SK-MEL-5 (cell line): ENCODE results near the gene C4B. TPM values are rescaled to one million over a fixed set of nuclear protein-coding genes. Genes with fewer than 3 reads are reported as not detected.
"Not testable (repeated sequence)": the region's sequence is repeated elsewhere in the genome, so short reads cannot be mapped to it uniquely, and the experiment has no call there.

Experiments used
- DNase-seq: peaks from one replicate; pipeline ENCODE4 v3.0.0-alpha.2; 2016; ENCODE audit warnings: low read depth, low spot score
- in situ Hi-C: cut with HindIII; loops from 2 replicates; pipeline ENCODE4 v1.10.0; 2016; ENCODE audit warnings: low sequenced_read_pairs, high pct_unique_total_duplicates, low pct_unique_long_range_greater_than_20kb
- total RNA-seq: library from RNA; depleted of rRNA; stranded (reverse); fragments of >200 nt; shearing (Covaris generic); gene quantifications from 2 replicates; pipeline ENCODE4 v1.2.3, GENCODE V29; 2014

C4B gene
- total RNA-seq, 1 experiment from 2014 or later, result 0.45 TPM

DNA sequence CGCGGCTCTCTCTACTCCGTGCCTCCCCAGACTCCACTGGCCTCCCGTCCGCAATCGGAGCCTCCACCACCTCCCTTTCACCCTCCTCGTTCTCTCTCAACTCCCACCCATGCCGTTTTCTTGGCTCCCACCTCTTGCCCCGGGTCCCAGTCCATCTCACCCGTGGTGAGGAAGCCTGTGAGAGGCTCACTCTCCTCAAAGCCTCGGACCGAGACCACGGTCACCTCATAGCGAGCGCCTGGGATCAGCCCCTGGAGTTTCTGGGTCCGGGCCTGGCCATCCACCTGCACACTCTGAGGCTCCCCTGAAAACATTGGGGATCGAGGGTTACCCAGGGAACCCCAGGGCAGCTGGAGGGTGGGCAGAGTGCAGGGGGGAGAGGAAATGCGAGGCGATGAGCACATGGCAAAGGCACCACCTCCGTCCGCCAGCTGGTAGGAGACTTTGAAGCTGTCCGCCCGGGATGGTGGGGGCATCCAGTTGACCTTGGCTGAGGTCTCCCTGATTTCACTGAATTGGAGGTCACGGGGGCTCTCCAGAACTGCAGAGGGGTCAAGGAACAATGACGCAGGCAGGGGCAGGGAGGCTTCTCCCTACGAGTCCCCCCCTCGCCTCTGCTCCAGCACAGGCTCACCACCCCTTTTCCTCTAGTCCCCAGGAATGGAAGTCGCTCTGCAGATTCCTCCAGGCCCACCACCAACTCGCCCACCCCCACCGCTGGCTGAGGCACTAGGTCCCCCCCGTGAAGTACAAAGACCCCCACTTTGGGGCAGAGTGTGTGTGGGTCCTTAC, 29.2 kb downstream of the C4B start:
- in situ Hi-C loops, DNase-seq: not testable (repeated sequence)

DNA sequence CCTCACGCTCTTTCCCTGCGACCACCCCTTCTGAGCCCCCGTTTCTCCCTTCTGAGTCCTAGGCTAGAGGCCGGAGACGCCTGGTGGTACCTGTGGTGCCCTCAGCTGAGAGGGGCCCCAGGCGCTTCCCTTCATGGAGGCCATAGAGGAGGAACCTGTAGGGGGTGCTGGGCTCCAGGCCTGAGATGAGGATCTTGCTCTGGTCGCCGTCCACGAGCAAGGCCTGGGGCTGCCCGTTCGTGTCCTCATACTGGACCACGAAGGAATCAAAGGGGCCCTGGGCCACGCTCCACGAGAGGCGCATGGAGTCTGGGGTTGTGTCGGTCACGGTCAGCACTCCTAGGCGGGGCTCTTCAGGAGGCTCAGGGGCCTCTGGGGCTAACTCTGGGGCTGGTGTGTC, 30.3 kb downstream of the C4B start:
- DNase-seq, in situ Hi-C loops: not testable (repeated sequence)

DNA sequence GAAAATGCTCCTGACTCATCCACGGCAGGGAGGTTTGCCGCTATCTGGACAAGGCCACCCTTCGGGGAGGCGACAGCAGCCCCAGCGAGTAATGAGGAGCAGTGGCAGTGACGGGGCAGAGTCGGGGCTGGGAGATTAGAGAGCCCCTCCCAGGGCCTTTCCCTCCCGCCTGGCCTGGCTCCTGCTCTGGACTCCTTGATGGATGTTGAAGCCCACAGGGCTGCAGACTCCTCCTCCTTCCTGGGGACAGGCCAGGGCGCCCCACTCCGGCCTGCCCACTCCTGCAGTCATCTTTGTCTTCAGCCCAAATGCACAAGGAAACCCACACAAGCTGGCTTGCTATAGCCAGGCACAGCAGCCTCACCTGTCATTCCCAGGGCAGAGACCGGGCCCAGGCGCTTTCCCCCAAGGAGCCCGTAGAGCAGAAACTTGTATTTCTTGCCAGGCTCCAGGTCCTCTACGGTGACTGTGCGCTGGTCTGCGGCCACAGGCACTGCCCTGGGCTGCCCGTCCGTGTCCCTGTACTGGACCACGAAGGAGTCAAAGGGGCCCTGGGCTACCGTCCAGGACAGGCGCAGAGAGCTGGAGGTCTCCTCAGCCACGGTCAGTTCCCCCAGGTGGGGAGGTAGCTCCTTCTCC, 31.3 kb downstream of the C4B start:
- in situ Hi-C loops, result no loop called here

DNA sequence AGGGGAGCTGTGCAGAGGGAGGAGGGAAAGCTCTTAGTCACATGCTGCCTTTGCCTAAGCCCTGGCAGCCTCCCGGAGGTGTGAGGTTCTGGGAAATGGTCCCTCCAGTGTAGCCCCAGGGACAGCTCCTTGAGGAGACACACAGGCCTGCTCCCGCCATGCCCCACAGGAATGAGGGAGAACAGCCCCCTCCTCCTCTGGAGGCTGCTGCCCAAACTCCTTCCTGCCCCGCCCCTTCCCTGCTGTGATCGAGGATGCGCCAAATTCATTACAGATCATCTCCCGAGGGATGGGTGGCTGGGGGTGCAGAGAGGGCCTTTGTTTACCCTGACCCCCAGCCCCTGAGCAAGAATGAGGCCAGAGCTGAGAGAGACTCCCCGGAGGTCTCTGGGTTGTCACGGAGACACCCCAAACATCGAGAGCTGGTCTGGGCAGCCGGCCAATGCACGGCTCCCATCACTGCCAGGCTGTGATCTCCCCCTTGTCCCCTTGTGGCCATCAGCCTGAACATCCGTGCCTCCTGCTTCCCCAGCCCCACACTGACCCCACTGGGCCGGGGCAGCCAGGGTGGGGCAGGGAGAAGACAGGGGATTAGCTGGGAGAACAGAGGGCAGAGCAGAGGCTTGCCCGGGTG, 32.0 kb downstream of the C4B start:
- in situ Hi-C loops, result no loop called here

More for the DNA sequence above, 31.3 kb downstream of the C4B start:
- no peak for DNase-seq

DNA sequence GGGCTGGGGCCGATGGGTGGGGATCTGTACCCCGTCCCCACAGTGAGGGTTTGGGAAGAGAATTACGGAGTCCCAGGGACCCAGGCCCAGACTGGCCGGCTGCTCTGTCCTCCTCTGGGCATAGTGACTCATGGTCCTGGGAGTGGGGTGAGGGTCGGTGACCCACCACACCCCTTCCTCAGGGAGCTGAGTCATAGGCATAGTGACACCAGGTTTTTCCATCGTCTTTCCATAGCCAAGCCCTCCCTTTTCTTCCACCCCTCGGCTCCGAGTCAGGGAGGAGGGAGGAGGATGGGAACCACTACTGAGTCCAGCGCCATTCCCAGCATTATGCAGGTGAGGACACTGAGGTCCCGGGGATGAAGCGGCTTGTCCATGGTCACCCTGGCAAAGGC, 32.5 kb downstream of the C4B start:
- no peak for DNase-seq
- in situ Hi-C loops, result no loop called here

More for the DNA sequence above, 32.0 kb downstream of the C4B start:
- no peak for DNase-seq

DNA sequence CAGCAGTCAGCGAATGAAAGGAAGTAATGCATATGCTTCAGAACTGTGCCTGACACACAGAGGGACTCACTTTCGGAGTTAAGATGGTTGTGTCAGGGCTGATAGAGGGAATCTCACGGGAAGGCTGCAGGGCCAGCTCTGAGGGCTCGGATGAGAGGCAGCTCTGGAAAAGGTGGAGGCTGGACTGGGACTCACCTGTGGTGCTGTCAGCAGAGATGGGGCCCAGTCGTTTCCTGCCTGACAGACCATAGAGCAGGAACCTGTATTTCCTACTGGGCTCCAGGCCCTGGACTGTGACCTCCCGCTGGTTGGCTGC, 32.9 kb downstream of the C4B start:
- in situ Hi-C loops, result no loop called here
- DNase-seq, result no peak

DNA sequence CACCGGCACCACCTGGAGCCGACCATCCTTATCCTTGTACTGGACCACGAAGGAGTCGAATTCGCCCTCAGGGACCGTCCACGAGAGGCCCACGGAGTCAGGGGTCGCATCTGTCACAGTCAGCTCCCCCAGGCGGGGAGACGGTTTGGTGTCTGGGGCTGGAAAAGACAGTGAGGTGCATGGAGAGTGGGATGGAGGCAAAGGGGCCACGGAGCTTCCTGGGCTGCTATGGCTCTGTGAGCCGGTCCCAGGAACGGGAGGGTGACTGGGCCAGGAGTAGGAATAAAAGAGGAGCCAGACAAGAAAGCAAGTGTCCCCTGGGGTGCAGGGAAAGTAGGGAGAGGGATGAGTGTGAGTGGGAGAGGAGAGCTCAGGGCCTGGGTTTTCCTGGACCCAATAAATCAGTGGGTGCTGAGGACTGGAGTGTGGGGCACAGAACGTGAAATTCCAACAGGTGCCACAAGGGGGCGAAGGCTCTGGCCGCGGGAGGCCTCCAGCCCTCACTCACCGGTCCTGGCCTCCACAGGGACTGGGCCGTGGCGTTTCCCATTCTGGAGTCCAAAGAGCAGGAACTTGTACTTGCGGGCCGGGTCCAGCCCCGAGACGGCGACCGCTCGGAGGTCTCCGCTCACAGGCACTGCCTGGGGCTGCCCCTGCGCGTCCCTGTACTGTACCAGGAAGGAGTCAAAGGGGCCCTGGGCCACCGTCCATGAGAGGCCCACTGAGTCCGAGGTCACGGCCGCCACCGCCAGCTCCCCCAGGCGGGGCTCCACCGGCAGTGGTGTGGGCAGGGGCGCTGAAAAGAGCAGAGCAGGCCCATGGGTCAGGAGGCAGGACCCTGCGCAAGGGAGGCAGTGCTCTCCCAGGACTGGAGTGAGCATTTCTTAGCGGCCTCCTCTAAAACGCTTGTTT, 33.5 kb downstream of the C4B start:
- in situ Hi-C loops, result no loop called here
- DNase-seq, result peak; percentile 67

DNA sequence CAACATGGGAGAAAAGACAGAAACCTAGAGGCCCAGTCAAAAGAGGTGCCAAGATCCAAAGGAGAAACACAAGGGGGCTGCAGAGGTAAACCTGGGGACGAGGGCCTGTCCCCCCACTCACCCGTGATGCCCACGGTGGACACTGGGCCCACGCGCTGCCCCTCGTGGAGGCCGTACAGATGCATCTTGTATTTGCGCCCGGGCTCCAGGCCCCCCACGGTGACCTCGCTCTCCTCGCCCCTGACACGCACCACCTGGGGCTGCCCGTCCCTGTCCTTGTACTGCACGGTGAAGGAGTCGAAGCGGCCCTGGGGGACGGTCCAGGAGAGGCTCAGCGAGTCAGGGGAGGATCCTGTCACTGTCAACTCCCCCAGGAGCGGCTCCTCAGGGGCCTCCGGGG, 34.6 kb downstream of the C4B start:
- in situ Hi-C loops, DNase-seq: not testable (repeated sequence)

DNA sequence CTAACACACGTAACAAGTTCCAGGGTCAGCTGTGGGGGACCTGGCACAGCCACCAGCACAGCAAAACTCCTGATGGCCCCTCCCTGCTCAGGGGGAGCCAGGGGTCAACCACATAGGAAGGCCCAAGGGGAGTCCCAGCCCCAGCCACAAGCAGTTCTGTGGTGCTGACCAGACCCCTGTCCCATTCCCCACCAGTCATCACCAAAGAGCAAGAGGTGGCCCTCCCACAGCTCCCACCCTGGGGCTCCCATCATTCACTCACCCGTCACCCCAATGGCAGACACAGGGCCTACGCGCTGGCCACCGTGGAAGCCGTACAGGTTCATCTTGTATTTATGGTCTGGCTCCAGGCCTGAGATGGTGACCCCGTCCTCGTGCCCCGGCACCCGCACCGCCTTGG, 35.1 kb downstream of the C4B start:
- DNase-seq, in situ Hi-C loops: not testable (repeated sequence)

DNA sequence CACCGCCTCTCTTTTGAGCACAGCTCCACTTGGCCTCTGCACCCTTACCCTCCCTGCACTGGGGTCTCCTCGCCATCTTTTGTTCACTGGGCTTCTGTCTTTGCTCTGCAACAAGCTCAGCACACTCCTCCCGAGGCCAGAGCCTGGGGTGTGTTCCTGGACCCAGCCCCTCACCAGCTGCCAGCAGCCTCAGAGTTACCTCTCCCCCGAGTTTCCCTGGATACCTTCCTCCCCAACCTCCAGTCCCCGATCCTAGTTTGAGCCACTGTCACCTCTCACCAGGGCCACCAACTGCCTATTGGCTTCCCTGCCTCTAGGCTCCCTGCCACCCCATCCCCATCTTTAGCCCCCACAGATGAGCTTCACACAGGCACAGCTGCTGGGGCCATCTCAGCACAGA, 36.0 kb downstream of the C4B start:
- DNase-seq, result no peak
- in situ Hi-C loops, result no loop called here

DNA sequence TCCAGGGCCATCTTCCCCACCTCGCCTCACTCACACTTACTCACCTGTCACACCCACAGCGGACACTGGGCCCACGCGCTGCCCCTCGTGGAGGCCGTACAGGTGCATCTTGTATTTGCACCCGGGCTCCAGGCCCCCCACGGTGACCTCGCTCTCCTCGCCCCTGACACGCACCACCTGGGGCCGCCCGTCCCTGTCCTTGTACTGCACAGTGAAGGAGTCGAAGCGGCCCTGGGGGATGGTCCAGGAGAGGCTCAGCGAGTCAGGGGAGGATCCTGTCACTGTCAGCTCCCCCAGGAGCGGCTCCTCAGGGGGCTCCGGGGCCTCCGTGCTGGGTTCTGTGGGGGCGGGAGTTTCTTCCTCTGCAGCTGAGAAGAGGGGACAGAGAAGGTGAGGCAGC, 38.0 kb downstream of the C4B start:
- in situ Hi-C loops, DNase-seq: not testable (repeated sequence)

DNA sequence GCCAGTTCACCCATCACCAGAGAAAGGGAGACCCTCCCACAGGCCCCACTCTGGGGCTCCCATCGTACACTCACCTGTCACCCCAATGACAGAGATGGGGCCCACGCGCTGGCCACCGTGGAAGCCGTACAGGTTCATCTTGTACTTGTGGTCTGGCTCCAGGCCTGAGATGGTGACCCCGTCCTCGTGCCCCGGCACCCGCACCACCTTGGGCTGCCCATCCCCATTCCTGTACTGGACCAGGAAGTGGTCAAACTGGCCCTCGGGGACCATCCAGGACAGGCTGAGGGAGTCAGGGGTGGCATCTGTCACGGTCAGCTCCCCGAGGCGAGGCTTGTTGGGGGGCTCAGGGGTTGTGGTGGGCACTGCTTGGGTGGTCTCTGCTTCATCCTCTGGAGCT, 38.7 kb downstream of the C4B start:
- DNase-seq, in situ Hi-C loops: not testable (repeated sequence)

DNA sequence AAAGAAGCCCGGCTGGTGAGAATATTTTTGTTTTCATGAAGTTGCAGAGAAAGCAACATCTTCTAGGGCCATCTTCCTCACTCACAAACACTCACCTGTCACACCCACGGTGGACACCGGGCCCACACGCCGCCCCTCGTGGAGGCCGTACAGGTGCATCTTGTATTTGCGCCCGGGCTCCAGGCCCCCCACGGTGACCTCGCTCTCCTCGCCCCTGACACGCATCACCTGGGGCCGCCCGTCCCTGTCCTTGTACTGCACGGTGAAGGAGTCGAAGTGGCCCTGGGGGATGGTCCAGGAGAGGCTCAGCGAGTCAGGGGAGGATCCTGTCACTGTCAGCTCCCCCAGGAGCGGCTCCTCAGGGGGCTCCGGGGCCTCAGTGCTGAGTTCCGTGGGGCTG, 41.2 kb downstream of the C4B start:
- in situ Hi-C loops, DNase-seq: not testable (repeated sequence)

DNA sequence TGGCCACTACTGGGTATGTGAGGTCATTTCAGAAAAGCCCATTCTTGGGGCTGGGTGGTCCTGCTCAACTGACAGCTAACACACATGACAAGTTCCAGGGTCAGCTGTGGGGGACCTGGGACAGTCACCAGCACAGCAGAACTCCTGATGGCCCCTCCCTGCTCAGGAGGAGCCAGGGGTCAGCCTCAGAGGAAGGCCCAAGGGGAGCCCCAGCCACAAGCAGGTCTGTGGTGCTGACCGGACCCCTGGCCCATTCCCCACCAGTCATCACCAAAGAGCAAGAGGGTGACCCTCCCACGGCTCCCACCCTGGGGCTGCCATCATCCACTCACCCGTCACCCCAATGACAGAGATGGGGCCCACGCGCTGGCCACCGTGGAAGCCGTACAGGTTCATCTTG, 41.7 kb downstream of the C4B start:
- in situ Hi-C loops, result no loop called here
- no peak for DNase-seq

DNA sequence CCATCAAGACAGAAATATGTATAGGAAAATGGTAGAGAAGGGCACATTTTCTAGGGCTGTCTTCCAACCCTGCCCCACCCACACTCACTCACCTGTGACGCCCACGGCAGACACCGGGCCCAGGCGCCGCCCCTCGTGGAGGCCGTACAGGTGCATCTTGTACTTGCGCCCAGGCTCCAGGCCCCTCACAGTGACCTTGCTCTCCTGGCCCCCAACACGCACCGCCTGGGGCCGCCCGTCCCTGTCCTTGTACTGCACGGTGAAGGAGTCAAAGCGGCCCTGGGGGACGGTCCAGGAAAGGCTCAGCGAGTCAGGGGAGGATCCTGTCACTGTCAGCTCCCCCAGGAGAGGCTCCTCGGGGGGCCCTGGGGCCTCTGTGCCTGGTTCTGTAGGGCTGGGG, 43.4 kb downstream of the C4B start:
- no peak for DNase-seq
- in situ Hi-C loops, result no loop called here

DNA sequence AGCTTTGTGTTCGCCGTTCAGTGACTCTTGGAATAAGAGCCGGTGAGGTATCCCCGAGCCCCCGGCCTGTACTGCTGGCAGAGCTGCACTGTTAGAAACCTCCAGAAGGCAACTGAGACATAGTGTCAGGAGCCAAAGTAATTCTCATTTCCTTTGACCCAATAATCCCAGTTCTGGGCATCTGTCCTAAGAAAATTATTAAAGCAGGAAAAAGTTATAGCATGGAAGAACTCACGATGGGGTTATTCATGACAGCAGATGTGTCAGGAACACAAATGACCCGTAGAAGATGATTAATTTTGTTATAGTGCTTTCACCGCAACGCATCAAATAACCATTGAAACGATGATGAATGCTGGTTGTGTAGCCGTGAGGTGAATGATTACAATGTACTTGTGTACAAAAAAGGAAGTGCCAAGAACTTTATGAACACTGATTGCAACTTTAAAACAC, 43.9 kb downstream of the C4B start:
- in situ Hi-C loops, result no loop called here
- no peak for DNase-seq

DNA sequence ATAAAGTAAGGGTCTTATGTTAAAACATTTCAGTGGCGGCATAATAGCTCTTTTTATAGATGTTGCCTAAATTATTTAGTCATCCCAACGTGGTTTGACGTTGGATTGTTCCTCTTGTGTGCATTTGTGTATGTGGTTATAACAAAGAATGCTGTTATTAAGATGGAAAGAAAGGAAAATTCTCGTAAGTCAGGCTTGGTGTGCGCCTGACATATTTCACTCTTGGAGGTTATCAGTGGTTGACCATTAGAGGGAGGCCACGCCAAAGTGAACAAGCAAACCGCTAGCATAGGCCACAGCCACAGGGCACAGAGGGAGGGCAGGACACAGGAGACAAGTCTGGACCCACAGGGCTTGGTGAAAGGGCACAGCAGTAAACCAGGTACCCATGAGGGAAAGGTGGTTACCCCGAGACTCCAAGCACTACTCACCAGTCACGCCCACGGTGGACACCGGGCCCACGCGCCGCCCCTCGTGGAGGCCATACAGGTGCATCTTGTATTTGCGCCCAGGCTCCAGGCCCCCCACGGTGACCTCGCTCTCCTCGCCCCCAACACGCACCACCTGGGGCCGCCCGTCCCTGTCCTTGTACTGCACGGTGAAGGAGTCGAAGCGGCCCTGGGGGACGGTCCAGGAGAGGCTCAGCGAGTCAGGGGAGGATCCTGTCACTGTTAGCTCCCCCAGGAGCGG, 46.5 kb downstream of the C4B start:
- in situ Hi-C loops, result no loop called here
- peak; percentile 90 for DNase-seq
